Astrocyte (in vitro differentiated cells and primary cell): ENCODE data around the gene CD99.

ENCODE experiments used
- EZH2 ChIP-seq: IDR thresholded peaks from 2 replicates; pipeline ENCODE4 v1.6.1; 2012; ENCODE audit warnings: mild to moderate bottlenecking, low read length, inconsistent platforms; ENCODE audit not compliant: insufficient read depth
- TF ChIP-seq, protein P1 (sequence below): IDR thresholded peaks from 2 replicates; pipeline ENCODE4 v1.5.1; 2011; ENCODE audit warnings: low read depth, mild to moderate bottlenecking, inconsistent platforms, low read length, moderate library complexity; ENCODE audit not compliant: insufficient read depth

DNA sequence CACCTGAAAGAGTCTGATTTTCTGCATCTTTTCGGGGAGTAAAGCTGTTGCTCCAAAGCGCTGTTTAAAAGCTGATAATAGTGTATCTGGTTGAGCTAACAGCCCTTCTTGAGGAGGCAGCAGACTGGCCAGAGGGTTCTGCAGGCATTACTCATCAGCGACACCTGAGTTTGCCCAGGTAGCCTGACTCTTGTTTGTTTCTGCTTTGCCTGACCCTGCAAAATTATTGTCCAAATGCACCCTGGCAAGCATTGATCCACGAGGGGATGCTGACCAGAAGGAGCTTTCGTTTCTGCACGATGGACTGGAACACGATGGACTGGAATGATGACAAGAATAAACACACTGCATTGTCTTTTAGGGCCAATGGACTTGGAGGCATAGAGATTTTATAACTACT is 6.2 kb downstream of the CD99 start:
- TF ChIP-seq, protein P1, sequence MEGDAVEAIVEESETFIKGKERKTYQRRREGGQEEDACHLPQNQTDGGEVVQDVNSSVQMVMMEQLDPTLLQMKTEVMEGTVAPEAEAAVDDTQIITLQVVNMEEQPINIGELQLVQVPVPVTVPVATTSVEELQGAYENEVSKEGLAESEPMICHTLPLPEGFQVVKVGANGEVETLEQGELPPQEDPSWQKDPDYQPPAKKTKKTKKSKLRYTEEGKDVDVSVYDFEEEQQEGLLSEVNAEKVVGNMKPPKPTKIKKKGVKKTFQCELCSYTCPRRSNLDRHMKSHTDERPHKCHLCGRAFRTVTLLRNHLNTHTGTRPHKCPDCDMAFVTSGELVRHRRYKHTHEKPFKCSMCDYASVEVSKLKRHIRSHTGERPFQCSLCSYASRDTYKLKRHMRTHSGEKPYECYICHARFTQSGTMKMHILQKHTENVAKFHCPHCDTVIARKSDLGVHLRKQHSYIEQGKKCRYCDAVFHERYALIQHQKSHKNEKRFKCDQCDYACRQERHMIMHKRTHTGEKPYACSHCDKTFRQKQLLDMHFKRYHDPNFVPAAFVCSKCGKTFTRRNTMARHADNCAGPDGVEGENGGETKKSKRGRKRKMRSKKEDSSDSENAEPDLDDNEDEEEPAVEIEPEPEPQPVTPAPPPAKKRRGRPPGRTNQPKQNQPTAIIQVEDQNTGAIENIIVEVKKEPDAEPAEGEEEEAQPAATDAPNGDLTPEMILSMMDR: no peak
- no peak for TF ChIP-seq EZH2
